BLaER1 (cell line): Measurements from ENCODE around the gene CAT.
"Not testable (repeated sequence)": the region's sequence is repeated elsewhere in the genome, so short reads cannot be mapped to it uniquely, and the experiment has no call there.

Source experiments
- H3K27ac ChIP-seq: shearing (Covaris generic); formaldehyde crosslinking; 2 replicates; pipeline ENCODE4 v1.8.1; 2022
- H3K27me3 ChIP-seq: shearing (Covaris generic); formaldehyde crosslinking; 2 replicates; pipeline ENCODE4 v1.8.1; 2022
- H3K36me3 ChIP-seq: shearing (Covaris generic); formaldehyde crosslinking; 2 replicates; pipeline ENCODE4 v1.8.1; 2022
- H3K4me1 ChIP-seq: shearing (Covaris generic); formaldehyde crosslinking; 2 replicates; pipeline ENCODE4 v1.8.1; 2022
- H3K4me2 ChIP-seq: shearing (Covaris generic); formaldehyde crosslinking; 2 replicates; pipeline ENCODE4 v1.8.1; 2022
- H3K4me3 ChIP-seq: shearing (Covaris generic); formaldehyde crosslinking; 2 replicates; pipeline ENCODE4 v1.8.1; 2022
- H3K9ac ChIP-seq: shearing (Covaris generic); formaldehyde crosslinking; 2 replicates; pipeline ENCODE4 v1.8.1; 2022
- H3K9me3 ChIP-seq: shearing (Covaris generic); formaldehyde crosslinking; 2 replicates; pipeline ENCODE4 v1.8.1; 2022
- H4K20me1 ChIP-seq: shearing (Covaris generic); formaldehyde crosslinking; 2 replicates; pipeline ENCODE4 v1.8.1; 2022
- Cebpa-rat ChIP-seq: shearing (Covaris generic); IDR thresholded peaks from 2 replicates; pipeline ENCODE4 v1.8.1; 2022

Gene CAT

GRCh38 chr11:34423300-34423699 lies 15.4 kb upstream of the CAT start:
- Histone ChIP-seq H3K4me2 (no peak overlapping the region), H3K36me3 (no peaks in the 10 kb centered on the region), H3K27me3 (no peaks in the 10 kb centered on the region), H3K4me1 (peaks cover 19% of the 10 kb centered on the region; the same call in 1 of the 2 replicates), H4K20me1 (no peaks in the 10 kb centered on the region), H3K9ac (no peak overlapping the region), H3K9me3 (no peaks in the 10 kb centered on the region), H3K4me3 (no peak overlapping the region), H3K27ac (no peak overlapping the region)
- no peak for TF ChIP-seq Cebpa-rat

DNA sequence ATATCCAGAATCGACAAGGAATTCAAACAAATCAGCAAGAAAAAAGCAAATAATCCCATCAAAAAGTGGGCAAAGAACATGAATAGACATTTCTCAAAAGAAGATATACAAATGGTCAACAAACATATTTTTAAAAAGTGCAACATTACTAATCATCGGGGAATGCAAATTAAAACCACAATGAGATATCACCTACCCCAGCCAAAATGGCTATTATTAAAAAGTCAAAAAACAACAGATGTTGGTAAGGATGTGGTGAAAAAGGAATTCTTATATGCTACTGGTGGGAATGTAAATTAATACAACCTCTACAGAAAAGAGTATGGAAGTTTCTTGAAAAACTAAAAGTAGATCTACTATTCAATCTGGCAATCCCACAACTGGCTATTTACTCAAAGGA lies 13.9 kb upstream of the CAT start:
- not testable (repeated sequence) for H3K4me2 ChIP-seq, H3K9me3 ChIP-seq, H3K27me3 ChIP-seq, H4K20me1 ChIP-seq, H3K9ac ChIP-seq, H3K36me3 ChIP-seq, H3K27ac ChIP-seq, H3K4me3 ChIP-seq
- peaks cover 19% of the 10 kb centered on the region; the same call in 1 of the 2 replicates for H3K4me1 ChIP-seq

- H3K4me2 ChIP-seq: no peak overlapping the region
- no peaks in the 10 kb centered on the region for H3K36me3 ChIP-seq
- H4K20me1 ChIP-seq: no peaks in the 10 kb centered on the region
- no peaks in the 10 kb centered on the region for H3K9me3 ChIP-seq
- no peak overlapping the region for H3K9ac ChIP-seq
- no peak for TF ChIP-seq Cebpa-rat
- no peak overlapping the region for H3K27ac ChIP-seq
- H3K27me3 ChIP-seq: no peaks in the 10 kb centered on the region
- H3K4me3 ChIP-seq: no peak overlapping the region
- peaks cover 19% of the 10 kb centered on the region; the same call in 1 of the 2 replicates for H3K4me1 ChIP-seq
Observed at GRCh38 chr11:34425360-34425759, 13.4 kb upstream of the CAT start.

GRCh38 chr11:34425867-34426266 lies 12.9 kb upstream of the CAT start:
- no peaks in the 10 kb centered on the region for H4K20me1 ChIP-seq
- H3K9ac ChIP-seq: no peak overlapping the region
- H3K27ac ChIP-seq: no peak overlapping the region
- TF ChIP-seq Cebpa-rat: no peak
- peak overlapping the region; percentile 2; the same call in 1 of the 2 replicates for H3K4me2 ChIP-seq
- H3K36me3 ChIP-seq: no peaks in the 10 kb centered on the region
- no peaks in the 10 kb centered on the region for H3K9me3 ChIP-seq
- H3K4me1 ChIP-seq: peaks cover 19% of the 10 kb centered on the region; the same call in 1 of the 2 replicates
- no peak overlapping the region for H3K4me3 ChIP-seq
- no peaks in the 10 kb centered on the region for H3K27me3 ChIP-seq

DNA sequence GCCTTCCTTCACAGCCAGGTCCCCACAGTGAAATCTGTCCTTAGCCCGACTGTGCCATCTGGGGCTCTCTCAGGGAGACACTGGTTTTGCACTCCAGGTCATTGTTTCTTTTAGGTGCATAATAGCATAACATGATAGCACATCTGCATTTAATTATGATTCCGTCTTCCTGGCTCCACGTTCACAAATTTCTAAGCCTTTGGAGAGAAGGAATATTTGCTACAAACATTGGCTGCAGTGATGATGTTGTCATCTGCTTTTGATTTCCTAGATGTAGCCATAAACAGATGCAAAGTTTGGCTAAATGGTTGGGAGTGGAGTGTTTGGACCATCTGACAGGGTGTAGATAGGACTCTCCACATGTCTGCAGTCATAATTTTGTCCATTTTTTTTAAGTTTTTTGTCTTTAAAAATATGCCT lies 12.0 kb upstream of the CAT start:
- H3K27me3 ChIP-seq: no peaks in the 10 kb centered on the region
- no peak overlapping the region for H3K9ac ChIP-seq
- H3K4me3 ChIP-seq: no peak overlapping the region
- H4K20me1 ChIP-seq: no peaks in the 10 kb centered on the region
- no peak overlapping the region for H3K4me2 ChIP-seq
- H3K4me1 ChIP-seq: peaks cover 19% of the 10 kb centered on the region; the same call in 1 of the 2 replicates
- no peak for TF ChIP-seq Cebpa-rat
- H3K27ac ChIP-seq: no peak overlapping the region
- no peaks in the 10 kb centered on the region for H3K36me3 ChIP-seq
- no peaks in the 10 kb centered on the region for H3K9me3 ChIP-seq

DNA sequence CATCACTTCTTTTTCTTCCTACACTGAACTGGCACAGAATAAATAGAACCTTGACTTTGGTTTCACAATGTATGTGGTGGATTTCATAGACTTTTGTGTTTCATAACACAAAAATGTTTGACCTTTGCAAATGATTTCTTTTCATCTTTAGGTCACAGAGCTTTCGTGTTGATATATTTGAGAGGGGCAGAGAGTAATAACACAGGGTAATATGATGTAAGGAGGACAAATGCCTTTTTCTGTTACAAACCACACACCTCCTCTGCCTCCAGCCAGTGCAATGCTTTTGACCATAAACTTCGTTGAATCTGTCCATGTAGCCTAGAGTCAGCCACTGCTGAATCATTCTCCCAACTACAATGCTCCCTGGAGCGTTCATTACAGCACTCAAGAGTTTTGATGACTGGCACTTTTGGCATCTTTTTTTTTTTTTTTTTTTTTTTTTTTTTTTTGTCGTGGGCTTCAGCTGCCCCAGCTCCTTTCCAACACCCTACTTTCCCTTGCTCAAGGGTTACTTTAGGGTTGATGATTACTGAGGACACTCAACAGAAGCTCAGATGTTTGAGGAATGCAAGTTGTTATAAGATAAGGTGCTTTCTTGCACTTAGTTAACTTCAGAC lies 11.4 kb upstream of the CAT start:
- Histone ChIP-seq H3K4me2 (no peak overlapping the region), H3K9ac (no peak overlapping the region), H3K36me3 (no peaks in the 10 kb centered on the region), H3K9me3 (no peaks in the 10 kb centered on the region), H3K27me3 (no peaks in the 10 kb centered on the region), H3K4me3 (no peak overlapping the region), H3K4me1 (peaks cover 14% of the 10 kb centered on the region; the same call in 1 of the 2 replicates), H3K27ac (no peak overlapping the region), H4K20me1 (no peaks in the 10 kb centered on the region)
- no peak for TF ChIP-seq Cebpa-rat

GRCh38 chr11:34431979-34432378 lies 6.8 kb upstream of the CAT start:
- Histone ChIP-seq H3K27ac (no peak overlapping the region), H3K4me2 (no peak overlapping the region)

GRCh38 chr11:34432822-34433221 lies 5.9 kb upstream of the CAT start:
- Histone ChIP-seq H3K4me1 (peaks cover 4% of the 10 kb centered on the region), H3K27me3 (no peaks in the 10 kb centered on the region), H3K27ac (no peak overlapping the region), H3K9me3 (no peaks in the 10 kb centered on the region), H3K9ac (no peak overlapping the region), H4K20me1 (no peaks in the 10 kb centered on the region), H3K4me3 (no peak overlapping the region), H3K4me2 (no peak overlapping the region), H3K36me3 (no peaks in the 10 kb centered on the region)
- no peak for TF ChIP-seq Cebpa-rat

More at GRCh38 chr11:34431979-34432378, 6.8 kb upstream of the CAT start:
- H3K4me3 ChIP-seq: no peak overlapping the region
- H4K20me1 ChIP-seq: no peaks in the 10 kb centered on the region
- H3K9ac ChIP-seq: no peak overlapping the region
- H3K27me3 ChIP-seq: no peaks in the 10 kb centered on the region
- H3K9me3 ChIP-seq: no peaks in the 10 kb centered on the region
- H3K36me3 ChIP-seq: no peaks in the 10 kb centered on the region
- TF ChIP-seq Cebpa-rat: no peak
- H3K4me1 ChIP-seq: no peaks in the 10 kb centered on the region

DNA sequence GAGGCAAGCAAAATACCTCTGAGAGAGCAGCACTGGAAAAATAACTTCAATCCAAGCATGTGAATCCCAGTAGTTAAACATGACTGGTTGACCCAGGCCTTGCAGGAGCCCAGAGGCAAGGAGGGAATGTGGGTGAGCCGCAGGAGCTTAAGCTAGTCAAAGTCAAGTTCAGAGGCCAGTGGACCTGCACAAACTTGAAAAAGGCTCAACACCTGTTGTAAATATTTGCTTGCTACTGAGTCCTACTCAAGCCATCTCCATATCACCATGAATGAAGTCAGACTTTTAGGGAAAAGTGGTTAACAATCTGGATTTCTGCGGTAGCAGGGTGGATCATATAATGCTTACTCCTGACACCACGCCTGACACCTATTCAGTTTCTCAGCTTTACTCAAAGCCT lies 4.8 kb upstream of the CAT start:
- TF ChIP-seq Cebpa-rat: no peak
- H3K9ac ChIP-seq: no peak overlapping the region

DNA sequence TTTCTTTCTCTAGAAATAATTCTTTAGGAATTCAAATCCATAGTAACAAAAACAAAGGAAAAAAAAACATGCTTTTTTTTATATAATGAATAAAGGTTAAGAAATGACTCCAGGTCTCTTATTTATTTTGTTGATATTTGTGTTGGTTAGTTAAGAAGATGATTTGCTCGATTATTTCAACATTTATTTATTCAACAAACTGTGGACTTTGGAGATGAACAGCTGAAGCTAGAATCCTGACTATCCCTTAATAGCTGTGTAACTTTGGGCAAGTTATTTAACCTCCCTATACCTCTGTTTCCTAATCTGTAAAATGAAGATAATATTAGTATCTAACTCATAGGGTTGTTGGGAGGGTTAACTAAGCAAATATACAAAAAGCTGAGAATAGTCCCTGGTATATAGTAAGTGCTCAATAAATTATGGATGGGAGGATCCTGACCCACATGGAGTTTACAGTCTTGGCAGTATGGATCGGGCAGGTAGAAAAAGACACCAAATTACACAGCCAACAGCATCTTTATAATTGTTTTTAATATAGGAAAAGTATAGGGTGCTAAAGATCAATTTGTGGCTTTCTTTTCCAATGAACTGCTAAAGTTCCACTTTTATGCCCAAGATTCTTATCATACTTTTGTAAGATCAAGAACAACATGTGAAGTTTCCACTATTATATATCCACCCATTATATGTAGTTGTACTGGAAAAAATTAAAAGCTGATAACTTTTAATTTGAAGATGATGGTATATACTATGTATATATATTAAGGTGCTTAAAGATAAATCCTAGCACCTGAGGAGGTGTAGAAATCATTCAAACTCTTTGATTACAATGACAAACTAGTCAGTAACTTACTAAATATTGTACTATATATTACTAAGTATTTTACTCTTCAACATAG lies 1.3 kb upstream of the CAT start:
- Histone ChIP-seq H4K20me1 (peaks cover 2% of the 10 kb centered on the region; the same call in 1 of the 2 replicates), H3K4me2 (peak overlapping the region; percentile 79), H3K4me3 (peak overlapping the region; percentile 85; the same call in 1 of the 2 replicates), H3K27ac (no peak overlapping the region), H3K9ac (no peak overlapping the region), H3K27me3 (no peaks in the 10 kb centered on the region), H3K36me3 (peaks cover 14% of the 10 kb centered on the region; the same call in 1 of the 2 replicates), H3K9me3 (peaks cover 8% of the 10 kb centered on the region), H3K4me1 (peaks cover 28% of the 10 kb centered on the region)
- no peak for TF ChIP-seq Cebpa-rat

More for the DNA sequence above, 4.8 kb upstream of the CAT start:
- Histone ChIP-seq H3K4me1 (peaks cover 10% of the 10 kb centered on the region), H3K4me2 (no peak overlapping the region), H3K4me3 (no peak overlapping the region), H4K20me1 (no peaks in the 10 kb centered on the region), H3K27me3 (no peaks in the 10 kb centered on the region), H3K9me3 (no peaks in the 10 kb centered on the region), H3K27ac (no peak overlapping the region), H3K36me3 (no peaks in the 10 kb centered on the region)
